GM21515 (cell line): ENCODE data around the gene ZNF385A.
"Not testable (repeated sequence)": the region's sequence is repeated elsewhere in the genome, so short reads cannot be mapped to it uniquely, and the experiment has no call there.

Experiments
- ATAC-seq: cut with Tn5 transposase; IDR thresholded peaks from one replicate; pipeline ENCODE4 v1.9.1; 2021; ENCODE audit not compliant: unreplicated experiment

ZNF385A gene

DNA sequence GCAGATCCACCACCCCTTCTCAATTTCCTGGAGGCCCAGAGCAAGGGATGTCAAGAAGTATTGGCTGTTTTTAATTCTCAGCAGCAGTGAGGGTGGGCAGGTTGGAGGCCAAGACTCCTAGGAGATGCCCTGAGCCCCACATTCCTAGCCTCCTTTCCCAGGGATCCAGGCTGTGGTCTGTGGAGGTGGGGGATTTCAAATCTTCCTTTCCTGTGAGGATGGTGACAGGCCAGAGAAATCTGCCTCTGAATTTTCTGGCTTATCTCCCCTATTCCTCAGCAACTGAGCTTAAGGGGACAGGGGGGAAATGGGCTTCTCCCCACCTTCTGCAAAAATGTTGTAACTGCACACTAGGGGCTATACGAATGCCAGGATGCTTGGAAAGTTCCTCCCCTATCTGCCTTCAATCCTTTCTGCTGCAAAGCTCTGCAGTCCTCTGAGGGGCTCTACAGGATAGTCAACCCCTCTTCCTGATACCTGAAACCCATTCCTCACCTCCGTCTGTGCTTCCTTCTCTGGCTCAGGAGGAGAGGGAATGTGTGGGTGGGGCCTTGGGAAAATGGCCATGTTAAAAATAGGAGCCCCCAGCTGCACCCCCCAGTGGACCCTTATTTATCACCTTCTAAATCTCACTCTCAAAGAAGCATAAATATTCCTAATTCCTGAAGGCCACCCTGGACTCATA lies 26.9 kb downstream of the ZNF385A start:
- ATAC-seq = no peak

DNA sequence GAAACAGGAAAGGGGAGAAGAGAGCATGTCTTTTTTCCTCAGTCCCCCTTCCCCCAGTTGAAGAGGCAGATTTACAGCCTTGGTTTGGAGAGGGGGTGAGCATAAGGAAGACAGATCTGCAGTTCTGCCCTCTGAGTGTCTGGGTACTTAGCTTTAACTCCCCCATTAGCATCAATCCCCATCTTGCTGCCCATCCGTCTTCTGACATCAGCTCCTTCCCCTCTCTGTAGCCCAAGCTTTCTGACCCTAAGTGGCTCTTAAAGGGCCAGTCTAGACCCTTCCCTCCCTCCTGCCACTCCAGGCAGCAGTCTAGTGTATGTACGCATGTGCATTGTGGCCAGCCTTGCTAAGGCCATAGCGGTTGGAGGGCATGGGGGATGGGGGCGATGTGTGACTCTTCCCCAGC lies 27.6 kb downstream of the ZNF385A start:
- no peak for ATAC-seq

DNA sequence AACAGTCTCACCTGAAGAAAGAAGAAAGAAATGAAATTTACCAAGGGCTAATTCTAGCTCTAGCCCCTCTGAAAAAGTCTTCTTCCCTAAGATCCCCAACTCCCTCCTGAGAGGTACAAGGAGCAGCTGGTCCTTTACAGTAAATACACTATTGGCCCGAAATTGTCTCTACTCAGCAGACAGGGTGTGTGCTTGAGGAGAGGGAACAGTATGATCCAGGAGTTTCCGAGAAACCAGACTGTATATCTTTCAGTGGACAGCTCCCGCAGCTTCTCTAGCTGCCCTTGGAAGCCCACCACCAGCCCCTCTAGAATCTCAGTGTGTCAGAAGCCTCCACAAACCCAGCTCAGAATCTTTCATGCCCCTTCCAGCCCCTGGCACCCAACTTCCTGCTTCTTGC lies 28.3 kb downstream of the ZNF385A start:
- no peak for ATAC-seq

DNA sequence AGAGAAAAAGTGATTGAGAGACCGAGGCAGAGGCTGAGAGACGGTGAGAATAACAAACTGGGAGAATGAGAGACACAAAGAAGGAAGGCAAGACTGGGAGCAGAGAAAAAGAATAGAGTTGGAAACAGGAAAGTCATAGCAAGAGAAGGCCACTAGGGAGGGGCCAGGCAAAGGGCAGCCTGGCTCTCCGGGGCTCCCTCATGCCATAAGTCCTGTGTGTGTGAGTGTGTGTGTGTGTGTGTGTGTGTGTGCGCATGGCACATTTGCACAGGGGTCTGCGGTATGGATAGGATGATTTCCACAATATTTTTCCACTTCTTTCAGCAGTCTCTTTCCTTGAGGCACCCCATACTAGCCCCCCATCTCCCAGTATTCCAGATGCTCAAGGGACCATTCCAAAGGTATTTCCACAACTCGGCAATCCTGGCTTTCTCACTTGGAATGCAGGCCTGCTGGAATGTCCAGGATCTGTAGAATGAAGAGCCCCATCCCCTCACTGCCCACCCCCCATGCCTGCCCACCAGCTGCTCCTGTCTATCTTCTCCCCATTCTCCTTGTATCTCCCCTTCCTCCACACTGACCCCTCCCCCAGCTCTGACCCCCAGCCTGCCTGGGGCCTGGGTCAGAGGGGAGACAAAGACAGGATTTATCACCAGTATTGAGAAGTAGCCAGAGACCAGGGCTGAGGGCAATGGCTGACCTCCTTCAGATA lies 29.3 kb downstream of the ZNF385A start:
- ATAC-seq = no peak

DNA sequence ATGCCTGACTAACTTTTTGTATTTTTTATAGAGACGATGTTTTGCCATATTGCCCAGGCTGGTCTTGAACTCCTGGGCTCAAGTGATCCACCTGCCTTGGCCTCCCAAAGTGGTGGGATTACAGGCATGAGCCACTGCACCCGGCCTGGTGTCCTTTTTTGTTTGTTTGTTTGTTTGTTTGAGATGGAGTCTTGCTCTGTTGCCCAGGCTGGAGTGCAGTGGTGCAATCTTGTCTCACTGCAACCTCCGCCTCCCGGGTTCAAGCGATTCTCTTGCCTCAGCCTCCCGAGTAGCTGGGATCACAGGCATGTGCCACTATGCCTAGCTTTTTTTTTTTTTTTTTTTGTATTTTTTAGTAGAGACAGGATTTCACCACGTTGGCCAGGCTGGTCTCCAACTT lies 30.3 kb downstream of the ZNF385A start:
- not testable (repeated sequence) for ATAC-seq

DNA sequence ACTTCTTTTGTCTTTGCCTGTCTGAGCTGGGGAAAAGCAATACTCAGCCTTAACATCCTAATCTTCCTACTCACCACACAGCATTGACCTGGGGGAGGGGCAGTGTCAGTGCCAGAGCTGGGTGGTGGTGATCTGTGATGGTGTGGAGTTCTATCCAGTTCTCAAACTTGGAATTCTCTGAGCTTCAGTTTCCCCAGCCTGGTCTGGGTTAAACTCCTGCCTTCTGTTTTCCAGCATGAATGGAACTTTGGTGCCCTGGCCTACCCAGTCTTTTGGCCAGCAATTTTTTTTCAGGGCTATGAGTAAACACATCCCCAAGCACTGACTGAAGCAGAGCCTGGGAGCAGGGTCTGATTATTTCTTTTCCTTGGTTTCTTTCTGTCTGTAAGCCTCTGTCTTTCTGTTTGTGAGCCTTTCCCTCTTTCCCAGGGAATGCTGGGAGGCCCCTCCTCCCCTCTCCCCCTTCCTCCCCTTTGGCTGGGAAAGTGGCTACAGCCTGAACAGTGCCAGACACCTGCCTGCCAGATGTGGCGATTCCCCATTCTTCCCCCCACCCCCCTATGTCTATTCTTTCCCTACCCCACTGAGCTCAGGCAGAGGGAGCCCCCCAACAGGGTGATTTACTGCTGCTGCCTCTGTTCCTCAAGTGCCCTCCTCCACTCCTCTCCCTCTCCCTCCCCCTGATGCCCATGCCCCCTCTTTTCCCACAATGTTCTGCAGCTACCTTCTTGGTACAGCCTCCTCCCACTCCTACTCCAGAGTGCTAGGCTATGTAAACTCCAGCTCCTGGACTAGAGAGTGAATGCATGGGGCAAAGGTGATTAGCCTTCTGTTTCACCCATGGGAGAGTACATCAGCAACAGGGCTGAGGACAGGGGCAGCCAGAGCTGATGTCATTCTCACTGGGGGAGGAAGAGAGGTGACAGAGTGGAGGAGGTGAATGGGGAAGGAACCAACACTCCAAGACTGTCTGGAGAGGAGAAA lies 31.4 kb downstream of the ZNF385A start:
- ATAC-seq = no peak

DNA sequence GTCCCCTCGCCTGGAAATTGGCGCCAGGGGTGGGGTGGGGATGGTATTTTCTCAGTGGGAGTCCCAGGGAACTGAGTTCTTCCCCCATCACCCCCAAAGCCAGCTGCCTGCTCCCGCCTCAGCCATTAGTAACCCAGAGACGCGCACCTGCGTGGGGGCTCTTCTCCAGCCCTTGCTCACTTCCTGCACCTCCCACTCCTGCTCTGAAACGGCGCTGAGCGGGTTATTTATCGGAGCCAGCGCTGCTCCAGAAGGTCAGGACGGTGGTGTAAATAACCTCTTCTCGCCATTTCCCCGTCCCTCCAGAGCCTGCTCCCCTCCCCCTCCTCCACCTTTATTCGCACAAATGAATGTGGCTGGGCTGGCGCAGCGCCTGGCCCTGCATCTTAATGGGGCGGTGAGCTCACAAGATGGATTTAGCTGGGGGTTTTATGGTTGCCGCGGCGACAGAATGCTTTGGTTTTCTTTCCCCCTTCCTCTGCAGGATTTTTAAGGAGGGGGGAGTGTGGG lies 32.5 kb downstream of the ZNF385A start:
- ATAC-seq = no peak

DNA sequence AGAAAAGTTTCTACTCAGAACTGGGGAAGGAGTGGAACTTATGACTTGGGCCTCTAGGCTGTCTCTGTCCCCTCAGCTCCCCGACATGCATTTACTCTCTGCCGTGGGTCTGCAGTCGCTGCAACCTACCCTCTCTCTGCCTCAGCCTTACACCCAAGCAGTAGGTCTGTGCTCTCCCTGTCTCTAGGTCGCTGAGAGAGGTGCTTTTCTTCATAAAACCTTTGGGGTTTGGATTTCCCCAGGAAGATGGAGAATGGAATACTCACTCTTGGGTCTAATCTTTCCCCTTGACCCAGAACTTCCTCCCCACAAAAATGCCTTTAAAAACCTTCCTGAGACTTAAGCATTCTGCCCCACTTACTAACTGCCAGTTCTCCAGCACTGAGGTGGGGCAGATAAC lies 33.2 kb downstream of the ZNF385A start:
- ATAC-seq = no peak

DNA sequence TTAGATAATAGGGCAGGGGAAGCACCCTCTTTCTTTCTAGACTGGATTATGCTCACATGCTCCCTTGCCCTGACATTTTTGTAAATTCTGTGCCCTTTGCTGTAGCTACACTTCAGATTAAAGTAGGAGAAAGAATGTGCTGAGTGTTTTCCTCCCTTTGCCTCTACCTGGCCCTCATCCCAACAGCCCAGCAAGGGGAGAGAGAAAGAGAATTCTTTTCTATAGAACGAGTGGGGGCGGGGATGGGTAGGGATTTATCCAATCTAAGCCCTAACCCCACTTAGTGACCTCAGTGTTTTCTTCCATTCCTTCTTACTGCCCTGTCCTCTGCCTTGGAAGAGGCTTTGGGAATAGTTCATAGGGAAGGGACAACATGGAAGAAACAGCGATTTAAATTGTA lies 33.8 kb downstream of the ZNF385A start:
- ATAC-seq = no peak

DNA sequence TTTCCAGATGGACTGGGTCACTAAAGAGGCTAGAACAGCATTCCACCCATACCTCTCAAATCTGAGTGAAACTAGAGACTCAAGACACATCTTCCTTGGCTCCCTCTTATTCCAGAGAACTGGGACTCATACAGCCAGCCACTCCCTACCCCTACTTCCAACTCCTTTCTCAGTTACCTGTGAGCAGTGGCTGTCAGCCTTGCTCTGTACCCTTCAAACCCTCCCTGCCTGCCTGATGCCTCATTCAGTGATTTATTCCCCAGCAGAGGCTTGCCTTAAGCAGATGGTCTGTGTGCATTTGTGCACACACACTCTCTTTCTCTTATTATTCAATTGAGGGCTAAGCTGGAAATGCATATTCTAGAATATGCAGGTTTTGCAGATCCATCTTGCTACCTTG lies 34.9 kb downstream of the ZNF385A start:
- ATAC-seq = no peak

DNA sequence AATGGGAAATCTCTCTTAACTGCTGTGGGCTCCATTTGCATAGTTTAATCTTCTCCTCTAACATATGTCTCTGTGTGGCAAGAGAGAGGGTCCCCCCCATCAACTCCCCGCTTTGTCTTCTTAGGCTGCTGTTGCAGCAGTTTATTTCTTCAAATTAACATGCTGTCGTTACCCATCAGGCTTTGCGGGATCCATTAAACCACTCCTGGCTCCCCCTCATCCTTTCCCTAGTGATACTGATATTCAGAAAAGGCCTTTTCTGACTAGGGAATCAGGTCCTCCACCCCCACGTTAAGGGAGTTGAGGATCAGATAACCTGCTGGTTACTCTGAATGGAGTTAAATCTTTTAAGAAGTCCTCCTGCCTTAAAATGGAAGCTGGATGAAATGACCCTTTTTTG lies 35.5 kb downstream of the ZNF385A start:
- ATAC-seq = no peak

DNA sequence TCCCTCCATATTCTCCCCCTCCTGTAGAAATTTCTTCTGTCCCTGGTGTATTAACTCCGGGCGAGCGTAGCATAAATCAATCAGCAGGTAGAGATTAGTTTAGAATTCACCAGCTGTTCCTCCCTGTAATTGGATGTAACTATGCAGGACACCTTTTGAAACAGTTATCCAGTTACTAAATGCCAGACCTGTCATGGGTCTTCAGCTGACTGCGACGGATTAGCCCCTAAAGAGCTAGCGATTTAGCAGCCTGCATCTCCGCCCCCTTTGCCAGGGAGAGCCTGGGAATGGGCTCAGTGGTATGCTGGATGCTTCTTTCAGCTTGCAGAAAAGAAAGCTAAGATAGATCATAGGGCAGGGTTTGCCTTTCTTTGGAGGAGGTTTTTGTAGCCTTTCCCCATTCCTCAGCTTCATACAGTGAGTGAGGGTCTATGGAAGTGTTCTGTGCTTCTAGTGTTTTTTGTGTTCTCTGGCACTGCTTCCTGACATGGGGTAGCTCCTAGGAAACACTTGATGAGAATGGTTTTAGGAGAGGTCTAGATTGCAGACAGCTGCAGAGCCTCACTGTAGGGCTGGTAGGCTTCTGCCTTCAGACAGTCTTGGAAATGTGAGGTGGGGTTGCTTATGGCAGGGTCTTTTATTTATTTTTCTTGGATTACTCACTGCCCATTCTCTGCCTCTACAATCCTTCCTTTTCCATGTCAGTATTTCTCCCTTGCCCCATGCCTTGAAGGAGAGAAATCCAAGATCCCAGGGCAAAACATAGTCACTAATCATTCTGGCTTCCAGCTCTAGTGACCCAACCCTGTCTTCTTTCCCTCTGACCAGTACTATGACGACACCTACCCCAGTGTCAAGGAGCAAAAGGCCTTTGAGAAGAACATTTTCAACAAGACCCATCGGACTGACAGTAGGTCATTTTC lies 42.9 kb downstream of the ZNF385A start:
- ATAC-seq = no peak

DNA sequence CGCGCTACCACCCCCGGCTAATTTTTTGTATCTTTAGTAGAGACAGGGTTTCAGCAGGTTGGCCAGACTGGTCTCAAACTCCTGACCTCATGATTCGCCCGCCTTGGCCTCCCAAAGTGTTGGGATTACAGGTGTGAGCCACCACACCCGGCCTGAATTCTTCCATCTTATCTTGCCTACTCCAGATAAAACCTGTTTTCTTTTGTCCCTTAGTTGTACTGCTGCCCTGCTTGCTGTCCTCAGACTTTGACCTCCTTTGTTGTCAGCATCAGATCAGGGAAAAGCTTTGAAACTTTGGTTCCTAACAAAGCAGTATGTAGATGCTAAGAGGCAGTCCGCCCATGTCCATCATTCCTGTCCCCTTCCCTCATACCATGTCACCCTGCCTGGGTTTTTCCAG lies 43.7 kb downstream of the ZNF385A start:
- ATAC-seq = no peak

DNA sequence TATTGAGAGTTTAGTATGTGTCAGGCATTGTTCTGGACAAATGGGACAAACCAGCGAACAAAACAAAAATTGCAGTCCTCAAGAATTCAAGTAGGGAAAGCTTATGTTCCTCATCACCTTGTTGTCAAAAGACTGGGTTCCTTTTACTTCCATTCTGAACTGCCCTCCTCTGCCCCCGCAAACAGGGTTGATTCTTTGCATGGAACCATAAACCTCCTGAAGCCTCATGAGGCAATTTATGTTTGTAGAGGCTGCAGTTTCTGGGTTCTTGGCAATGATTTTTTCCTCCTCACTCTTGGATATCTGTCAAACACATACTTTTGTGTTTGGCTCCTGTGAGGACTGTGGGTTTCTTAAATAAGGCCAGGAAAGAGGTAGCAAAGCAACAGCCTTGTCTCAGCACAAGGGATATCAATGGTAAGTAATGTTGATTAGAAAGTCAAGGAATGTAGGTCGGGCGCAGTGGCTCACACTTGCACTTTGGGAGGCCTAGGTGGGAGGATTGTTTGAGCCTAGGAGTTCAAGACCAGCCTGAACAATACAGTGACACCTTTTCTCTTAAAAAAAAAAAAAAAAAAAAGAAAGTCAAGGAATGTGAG lies 45.7 kb downstream of the ZNF385A start:
- no peak for ATAC-seq

DNA sequence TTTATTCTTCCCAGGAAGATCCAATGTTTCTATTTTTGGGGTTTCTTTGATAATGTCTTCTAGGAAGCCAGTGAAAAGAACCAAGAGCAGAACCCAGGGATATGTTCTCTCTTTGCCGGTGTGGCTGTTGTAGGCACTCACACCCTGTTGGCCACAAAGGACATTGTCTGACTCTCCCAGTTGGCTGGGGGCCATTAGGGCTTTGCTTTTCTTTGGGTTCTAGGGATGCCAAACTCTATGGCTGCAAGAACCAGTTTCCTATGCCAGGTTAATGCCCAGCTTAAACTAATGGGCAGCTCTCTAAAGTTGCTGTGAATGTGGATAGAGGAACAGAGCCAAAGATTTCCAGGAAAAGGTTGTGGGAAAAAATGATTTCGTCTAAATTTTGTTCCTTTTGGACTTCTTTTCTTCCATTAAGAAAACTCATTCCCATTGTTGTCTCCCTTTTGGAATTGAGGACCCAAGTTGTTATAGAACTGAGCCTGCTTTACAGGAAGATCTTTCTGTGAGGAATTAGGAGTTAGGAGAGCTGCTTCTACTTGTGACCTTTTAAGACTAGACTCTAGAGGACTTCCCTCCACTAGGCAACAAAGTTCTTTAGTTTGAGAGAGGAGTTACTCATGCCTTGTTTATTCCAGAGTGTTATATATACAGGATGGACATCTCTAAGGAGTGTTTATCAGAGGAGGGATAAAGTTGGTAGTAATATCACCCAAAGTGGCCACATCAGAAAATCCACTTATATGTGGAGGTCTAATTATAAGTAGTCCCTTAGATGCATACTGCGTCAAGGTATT lies 46.5 kb downstream of the ZNF385A start:
- ATAC-seq = no peak

DNA sequence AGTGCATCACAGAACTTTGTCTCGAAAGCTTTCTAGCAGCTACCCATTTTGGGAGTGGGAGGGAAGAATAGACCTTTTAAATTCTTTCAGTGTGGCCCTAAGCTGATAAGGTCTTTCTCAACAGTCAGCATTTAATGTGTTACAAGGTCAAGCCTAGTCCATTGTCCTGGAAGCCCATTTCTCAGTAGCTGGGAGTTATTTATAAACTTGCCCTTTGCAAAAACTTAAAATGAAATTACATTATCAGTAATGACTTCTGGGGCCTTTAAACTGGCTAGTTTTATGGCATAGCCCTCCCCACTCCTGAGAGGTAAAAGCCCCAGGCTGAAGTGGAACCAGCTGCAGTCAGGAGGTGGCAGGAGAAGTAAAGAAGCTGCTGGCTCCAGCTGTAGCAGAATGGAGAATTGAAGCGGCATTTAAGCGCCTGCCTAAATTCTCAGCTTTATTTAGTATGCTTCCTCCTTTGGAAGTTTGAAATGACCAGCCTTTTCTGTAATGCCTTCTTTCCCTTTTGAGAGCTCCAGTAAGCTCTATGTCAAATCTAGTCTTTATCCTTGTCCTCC lies 47.2 kb downstream of the ZNF385A start:
- ATAC-seq = no peak

DNA sequence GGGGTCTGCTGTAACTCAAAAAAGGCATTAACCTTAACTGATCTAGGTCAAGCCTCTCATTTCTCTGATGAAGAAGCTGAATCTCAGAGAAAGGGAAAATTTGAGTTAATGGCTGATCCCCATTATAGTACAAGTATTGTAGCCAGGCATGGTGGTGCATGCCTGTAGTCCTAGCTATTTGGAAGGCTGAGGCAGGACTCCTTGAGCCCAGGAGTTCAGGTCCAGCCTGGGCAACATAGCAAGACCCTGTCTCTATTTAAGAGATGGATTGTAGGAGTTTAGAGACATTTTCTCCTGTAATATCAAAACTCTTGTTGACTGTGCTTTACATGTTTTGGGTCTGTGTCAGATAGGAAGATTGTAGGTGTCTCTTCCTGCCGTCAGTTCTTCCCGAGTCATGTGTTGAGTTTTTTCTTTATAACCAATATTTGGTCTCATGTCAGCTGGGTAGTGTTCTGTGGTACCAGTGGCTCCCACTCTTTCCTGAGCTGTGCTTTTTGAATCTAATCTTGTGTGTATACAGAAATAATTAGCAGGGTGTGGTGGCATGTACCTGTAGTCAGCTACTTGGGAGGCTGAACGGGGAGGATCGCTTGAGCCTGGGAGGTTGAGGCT lies 51.0 kb downstream of the ZNF385A start:
- no peak for ATAC-seq

DNA sequence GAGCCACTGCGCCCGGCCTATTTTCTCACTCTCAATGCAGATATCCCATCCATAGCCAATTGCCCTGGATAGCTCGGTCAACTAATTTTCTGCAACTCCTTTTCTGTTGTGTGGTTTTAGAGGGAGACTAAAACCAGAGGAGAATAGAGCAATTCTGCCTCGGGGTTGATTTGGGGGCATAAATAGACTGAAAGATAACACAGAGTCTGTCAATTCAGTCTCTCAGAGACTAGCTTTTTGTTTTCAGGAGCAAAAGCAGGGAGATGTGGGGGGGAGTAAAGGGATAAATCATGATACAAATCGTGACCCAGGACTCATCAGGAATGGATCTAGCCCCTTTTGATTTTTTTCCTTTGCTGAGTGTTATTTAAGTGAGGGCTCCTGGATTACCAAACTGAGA lies 53.1 kb downstream of the ZNF385A start:
- no peak for ATAC-seq
